ENCODE results near the gene OSCP1. TPM values are rescaled to one million over a fixed set of nuclear protein-coding genes. Genes with fewer than 3 reads are reported as not detected.
A peak's percentile ranks its signal among the peaks of the same experiment; 100 is the strongest.
"Not testable (repeated sequence)": the region's sequence is repeated elsewhere in the genome, so short reads cannot be mapped to it uniquely, and the experiment has no call there.

OSCP1 gene
- polyA plus RNA-seq (2012; ENCODE audit: insufficient read depth, insufficient read length) = 5.6 TPM

DNA sequence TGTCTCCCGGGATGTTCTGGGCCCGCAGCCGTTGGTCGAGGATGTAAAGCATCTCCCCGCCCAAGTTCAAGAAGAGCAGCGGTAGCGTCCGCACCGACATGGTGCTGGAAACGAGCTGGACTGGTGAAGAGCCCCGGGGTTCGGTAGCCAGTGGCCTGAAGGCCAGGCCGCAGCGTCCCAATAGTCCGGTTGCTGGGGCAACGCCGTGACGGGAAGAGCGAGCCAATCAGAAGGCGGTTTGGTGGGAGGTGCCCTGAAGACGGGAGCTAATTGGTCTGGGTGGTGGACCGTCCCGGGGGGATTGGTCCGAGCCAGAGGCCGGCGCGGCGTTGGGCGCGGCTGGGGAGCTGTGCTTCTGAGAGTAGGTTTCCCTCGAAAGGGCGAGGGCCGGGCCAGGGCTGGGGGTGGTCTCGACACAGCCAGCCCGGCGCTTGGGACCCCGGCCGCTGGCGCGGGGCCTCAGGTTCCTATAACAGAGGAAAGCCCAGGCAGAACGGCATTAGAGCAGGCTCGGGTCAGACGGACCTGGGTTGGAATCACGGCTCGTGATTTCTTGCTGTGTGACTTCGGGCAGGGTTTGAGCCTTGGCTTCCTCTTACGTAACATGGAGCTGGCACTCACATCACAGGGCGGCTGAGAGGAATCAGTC is at the start of gene OSCP1:
OSCP1 (minus strand) TSS at position 182 of the 649 bp plus-strand sequence; CDS start at position 100, 82 bp downstream.
- peak within 1 kb of the TSS; percentile 67 for H3K4me3 ChIP-seq (ENCODE audit: low read length)
- peak; percentile 81 for DNase-seq (ENCODE audit: low read depth, low spot score)

DNA sequence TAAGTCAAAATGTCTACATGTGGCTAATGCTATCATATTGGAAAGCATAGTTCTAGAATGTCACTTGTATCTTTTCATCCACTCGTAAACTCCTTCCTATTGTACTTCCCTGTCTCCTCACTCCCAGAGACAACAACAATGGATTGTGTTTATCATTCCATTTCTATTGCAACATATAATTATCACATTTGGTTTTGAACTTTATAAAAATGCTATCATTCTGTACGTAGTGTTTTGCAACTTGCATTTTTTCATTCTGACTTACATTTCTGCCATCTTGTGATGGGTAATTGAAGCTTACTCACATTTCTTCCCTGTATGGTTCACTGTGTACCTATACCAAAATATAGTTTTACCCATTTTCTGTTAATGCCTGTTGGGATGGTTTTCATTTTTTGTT is 47.0 kb upstream of the OSCP1 start:
- no peak for DNase-seq (ENCODE audit: low read depth, low spot score)
- no peak overlapping the region for H3K4me3 ChIP-seq (ENCODE audit: low read length)

- DNase-seq (ENCODE audit: low read depth, low spot score) = no peak
- no peak overlapping the region for H3K4me3 ChIP-seq (ENCODE audit: low read length)
These were observed 44.7 kb upstream of the OSCP1 start for GRCh38 chr1:36494971-36495370.

DNA sequence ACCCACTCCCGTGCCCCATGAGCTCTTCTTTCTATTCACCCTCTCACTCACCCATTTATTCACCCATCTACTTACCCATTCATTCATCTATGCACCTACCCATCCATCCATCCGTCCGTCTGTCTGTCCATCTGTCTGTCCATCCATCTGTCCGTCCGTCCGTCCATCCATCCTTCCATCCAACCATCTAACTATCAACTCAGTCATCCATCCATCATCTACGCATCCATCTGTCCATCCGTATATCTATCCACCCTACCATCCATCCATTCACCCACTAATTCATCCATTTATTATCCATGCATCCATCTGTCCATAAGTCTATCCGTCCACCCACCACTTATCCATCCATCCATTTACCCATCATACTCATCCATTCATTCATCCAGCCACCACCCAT is 43.3 kb upstream of the OSCP1 start:
- H3K4me3 ChIP-seq (ENCODE audit: low read length) = no peak overlapping the region
- no peak for DNase-seq (ENCODE audit: low read depth, low spot score)

- DNase-seq (ENCODE audit: low read depth, low spot score) = no peak
- no peak overlapping the region for H3K4me3 ChIP-seq (ENCODE audit: low read length)
These were observed 42.2 kb upstream of the OSCP1 start for GRCh38 chr1:36492491-36492890.

- DNase-seq (ENCODE audit: low read depth, low spot score); H3K4me3 ChIP-seq (ENCODE audit: low read length): not testable (repeated sequence)
These were observed 39.2 kb upstream of the OSCP1 start for GRCh38 chr1:36489258-36490051.

DNA sequence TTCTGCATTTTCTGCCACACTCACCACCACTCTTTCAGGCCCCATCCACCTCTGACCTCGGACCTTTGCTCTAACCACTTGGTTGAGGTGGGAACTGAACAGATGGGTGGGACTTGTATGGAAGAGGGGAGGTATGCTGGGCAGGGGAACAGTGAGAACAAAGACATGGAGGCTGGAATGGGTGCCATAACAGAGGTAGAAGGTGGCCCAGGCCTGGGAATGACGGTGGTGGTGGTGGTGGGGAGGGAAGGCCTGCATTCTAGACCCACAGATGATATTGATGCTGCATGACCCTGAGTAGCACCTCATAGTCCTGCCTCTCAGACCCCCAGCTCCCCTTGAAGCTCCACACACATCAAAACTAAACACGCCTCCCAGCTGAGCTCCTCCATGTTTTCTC is 37.7 kb upstream of the OSCP1 start:
- DNase-seq (ENCODE audit: low read depth, low spot score) = no peak
- no peak overlapping the region for H3K4me3 ChIP-seq (ENCODE audit: low read length)

DNA sequence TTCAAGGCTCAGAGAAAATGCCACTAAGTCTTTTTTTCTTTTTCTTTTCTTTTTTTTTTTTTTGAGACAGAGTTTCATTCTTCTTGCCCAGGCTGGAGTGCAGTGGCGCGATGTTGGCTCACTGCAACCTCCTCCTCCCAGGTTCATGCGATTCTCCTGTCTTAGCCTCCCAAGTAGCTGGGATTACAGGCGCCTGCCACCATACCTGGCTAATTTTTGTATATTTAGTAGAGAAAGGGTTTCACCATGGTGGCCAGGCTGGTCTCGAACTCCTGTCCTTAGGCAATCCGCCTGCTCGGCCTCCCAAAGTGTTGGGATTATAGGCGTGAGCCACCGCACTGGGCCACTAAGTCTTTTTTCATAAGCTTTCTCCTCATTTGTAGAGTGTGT is 37.1 kb upstream of the OSCP1 start:
- not testable (repeated sequence) for H3K4me3 ChIP-seq (ENCODE audit: low read length); DNase-seq (ENCODE audit: low read depth, low spot score)

- no peak overlapping the region for H3K4me3 ChIP-seq (ENCODE audit: low read length)
- DNase-seq (ENCODE audit: low read depth, low spot score) = no peak
These were observed 36.4 kb upstream of the OSCP1 start for GRCh38 chr1:36486439-36487335.

- no peak overlapping the region for H3K4me3 ChIP-seq (ENCODE audit: low read length)
- DNase-seq (ENCODE audit: low read depth, low spot score) = no peak
These were observed 35.8 kb upstream of the OSCP1 start for GRCh38 chr1:36486093-36486438.

DNA sequence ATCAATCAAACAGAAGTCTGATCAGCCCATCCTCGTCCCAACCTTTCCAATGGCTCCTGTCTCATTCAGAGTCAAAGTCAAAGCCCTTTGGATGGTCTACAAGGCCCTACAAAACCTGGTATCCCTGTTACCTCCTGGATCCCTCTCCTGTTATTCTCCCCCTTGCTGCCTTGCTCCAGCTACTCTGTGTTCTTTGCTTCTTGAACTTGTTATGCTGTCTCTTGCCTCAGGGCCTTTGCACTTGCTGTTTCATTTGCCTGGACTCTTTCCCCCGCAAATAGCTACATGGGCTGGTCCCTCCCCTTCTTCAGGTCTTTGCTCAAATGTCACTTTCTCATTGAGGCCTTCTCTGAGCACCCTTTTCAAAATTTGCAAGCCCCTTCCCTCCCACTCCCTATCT is 33.8 kb upstream of the OSCP1 start:
- no peak for DNase-seq (ENCODE audit: low read depth, low spot score)
- no peak overlapping the region for H3K4me3 ChIP-seq (ENCODE audit: low read length)

- DNase-seq (ENCODE audit: low read depth, low spot score) = no peak
- H3K4me3 ChIP-seq (ENCODE audit: low read length) = no peak within 1 kb of the TSS
These were observed 32.6 kb upstream of the OSCP1 start, which contains the start of gene CSF3R for GRCh38 chr1:36482724-36483388. Gene CSF3R, minus strand, starts transcription at chr1:36482913. Its CDS starts 3,417 bp downstream, at chr1:36479496.

- no peak overlapping the region for H3K4me3 ChIP-seq (ENCODE audit: low read length)
- DNase-seq (ENCODE audit: low read depth, low spot score) = no peak
These were observed 31.8 kb upstream of the OSCP1 start for GRCh38 chr1:36481771-36482723.

DNA sequence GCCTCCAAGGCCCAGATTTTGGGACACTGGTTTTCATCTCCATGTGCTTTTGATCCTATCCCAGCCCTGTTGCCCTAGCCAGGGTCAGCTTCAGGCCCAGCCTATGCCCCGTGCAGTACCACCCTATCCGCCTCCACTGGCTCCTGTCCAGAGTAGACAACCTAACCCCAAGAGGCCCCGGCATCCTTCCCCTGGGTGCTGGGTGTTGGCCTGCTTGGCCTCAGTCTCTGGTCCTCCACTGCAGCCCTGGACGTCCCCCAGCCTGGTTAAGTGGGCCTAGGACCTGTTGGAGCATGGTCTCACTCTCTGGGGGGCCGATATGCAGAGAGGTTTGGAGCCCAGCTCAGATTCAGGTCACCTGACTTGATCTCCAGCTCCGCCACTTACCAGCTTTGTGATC is 30.8 kb upstream of the OSCP1 start:
- H3K4me3 ChIP-seq (ENCODE audit: low read length) = no peak overlapping the region
- DNase-seq (ENCODE audit: low read depth, low spot score) = no peak

- no peak overlapping the region for H3K4me3 ChIP-seq (ENCODE audit: low read length)
- no peak for DNase-seq (ENCODE audit: low read depth, low spot score)
These were observed 29.9 kb upstream of the OSCP1 start for GRCh38 chr1:36480161-36480560.

DNA sequence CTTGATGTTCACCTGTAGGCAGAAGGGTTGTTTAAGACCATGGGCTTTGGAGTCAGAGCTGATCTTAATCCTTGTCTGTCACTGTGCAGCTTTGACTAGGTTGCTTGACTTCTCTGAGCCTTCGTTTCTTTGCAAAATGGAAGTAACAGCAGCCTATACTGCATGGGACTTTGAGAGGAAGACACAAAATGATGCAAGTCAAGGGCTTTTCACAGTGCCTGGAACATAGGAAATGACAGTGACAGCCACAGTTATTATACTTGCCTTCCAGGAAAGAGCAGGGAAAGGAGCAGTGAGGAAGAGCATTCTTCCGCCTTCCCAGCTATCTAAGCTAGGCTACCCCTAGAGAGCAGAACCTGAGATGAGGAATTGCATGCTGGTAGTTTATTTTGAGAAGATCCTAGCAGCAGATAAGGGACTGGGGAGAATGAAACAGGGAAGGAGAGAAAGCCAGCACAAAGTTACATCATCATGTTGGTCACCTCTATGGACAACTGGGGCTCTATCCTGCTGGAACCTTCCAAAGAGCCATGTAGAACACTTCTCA is 29.3 kb upstream of the OSCP1 start:
- no peak overlapping the region for H3K4me3 ChIP-seq (ENCODE audit: low read length)
- no peak for DNase-seq (ENCODE audit: low read depth, low spot score)

DNA sequence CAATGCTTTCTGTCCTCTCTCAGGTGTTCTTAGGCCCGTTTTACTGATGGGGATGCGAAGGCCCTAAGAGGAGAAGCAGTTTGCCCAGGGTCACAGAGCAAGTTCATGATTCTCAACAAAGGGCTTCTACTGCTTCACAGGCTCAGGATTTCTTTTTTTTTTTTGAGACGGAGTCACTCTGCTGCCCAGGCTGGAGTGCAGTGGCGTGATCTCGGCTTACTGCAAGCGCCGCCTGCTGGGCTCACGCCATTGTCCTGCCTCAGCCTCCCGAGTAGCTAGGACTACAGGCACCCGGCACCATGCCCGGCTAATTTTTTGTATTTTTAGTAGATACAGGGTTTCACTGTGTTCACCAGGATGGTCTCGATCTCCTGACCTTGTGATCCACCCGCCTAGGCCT is 27.4 kb upstream of the OSCP1 start:
- not testable (repeated sequence) for DNase-seq (ENCODE audit: low read depth, low spot score)

GRCh38 chr1:36476945-36477344 is 26.7 kb upstream of the OSCP1 start:
- H3K4me3 ChIP-seq (ENCODE audit: low read length) = no peak overlapping the region
- no peak for DNase-seq (ENCODE audit: low read depth, low spot score)

More for the DNA sequence above, 27.4 kb upstream of the OSCP1 start:
- H3K4me3 ChIP-seq (ENCODE audit: low read length) = not testable (repeated sequence)
